Measurements from ENCODE around the gene MAGEA9.
"Not testable (repeated sequence)": the region's sequence is repeated elsewhere in the genome, so short reads cannot be mapped to it uniquely, and the experiment has no call there.

Gene MAGEA9

DNA sequence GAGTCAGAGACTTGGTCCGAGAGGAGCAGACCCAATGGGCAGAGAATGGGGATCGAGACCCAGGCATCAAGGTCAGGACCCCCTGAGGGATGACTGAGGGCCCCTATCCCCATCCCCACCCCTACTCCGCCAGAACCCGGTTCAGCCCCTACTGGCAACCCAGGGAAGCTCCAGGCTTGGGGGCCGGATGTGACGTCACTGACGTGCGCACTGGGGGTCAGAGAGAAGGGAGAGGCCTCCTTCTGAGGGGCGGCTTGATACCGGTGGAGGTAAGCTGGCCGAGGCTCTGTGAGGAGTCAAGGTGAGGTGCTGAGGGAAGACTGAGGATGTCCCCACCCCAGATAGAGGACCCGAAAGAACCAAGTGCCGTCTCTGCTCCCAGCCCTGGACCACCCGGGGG is at the start of gene MAGEA9:
MAGEA9 (plus strand) TSS at position 204 of the 400 bp plus-strand sequence. CDS start 4,281 bp downstream, outside the sequence.
- FAIRE-seq: not testable (repeated sequence)

GRCh38 chrX:149742269-149742668 is 39.5 kb upstream of the MAGEA9 start:
- not testable (repeated sequence) for FAIRE-seq

DNA sequence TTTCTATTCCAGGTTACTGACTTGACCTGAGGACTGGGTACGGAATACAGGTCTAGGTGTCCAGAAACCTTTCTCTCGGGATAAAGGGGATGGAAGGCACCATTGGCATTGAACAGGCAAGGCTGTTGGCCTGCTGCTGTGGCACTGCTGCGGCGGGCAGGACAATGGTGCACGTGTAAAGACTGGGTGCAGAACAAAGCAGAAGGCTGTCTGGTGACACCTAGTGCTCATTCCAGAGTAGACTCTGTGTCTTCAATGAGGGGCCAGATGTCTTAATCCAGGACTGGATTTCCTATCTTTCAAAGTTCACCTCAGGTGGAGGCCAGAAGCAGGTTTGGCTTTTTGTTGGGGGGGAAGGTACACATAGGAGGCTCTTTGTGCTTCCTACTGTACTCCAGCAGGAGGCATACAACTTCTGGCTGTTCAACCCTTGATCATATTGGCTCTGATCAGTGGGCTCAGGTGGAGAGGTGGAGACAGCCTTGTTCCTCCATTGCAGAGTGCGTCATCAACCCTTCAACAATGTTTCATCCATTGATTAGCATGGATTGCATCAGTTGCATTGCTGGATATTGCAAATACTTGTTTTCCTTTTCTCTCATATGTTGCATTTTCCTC is 35.2 kb upstream of the MAGEA9 start:
- FAIRE-seq: not testable (repeated sequence)

- no peak for FAIRE-seq
Observed at GRCh38 chrX:149757206-149758067, 24.3 kb upstream of the MAGEA9 start.

- FAIRE-seq: no peak
Observed at GRCh38 chrX:149758068-149758714, 23.5 kb upstream of the MAGEA9 start.

DNA sequence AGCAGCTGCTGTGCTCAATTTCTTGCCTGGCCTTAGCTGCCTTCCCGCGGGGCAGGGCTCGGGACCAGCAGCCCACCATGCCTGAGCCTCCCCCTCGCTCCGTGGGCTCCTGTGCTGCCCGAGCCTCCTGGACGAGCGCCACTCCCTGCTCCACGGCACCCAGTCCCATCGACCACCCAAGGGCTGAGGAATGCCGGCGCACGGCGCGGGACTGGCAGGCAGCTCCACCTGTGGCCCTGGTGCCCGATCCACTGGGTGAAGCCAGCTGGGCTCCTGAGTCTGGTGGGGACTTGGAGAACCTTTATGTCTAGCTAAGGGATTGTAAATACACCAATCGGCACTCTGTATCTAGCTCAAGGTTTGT is 23.0 kb upstream of the MAGEA9 start:
- not testable (repeated sequence) for FAIRE-seq

GRCh38 chrX:149759824-149760223 is 21.9 kb upstream of the MAGEA9 start:
- FAIRE-seq: no peak

GRCh38 chrX:149760965-149761364 is 20.8 kb upstream of the MAGEA9 start:
- no peak for FAIRE-seq

DNA sequence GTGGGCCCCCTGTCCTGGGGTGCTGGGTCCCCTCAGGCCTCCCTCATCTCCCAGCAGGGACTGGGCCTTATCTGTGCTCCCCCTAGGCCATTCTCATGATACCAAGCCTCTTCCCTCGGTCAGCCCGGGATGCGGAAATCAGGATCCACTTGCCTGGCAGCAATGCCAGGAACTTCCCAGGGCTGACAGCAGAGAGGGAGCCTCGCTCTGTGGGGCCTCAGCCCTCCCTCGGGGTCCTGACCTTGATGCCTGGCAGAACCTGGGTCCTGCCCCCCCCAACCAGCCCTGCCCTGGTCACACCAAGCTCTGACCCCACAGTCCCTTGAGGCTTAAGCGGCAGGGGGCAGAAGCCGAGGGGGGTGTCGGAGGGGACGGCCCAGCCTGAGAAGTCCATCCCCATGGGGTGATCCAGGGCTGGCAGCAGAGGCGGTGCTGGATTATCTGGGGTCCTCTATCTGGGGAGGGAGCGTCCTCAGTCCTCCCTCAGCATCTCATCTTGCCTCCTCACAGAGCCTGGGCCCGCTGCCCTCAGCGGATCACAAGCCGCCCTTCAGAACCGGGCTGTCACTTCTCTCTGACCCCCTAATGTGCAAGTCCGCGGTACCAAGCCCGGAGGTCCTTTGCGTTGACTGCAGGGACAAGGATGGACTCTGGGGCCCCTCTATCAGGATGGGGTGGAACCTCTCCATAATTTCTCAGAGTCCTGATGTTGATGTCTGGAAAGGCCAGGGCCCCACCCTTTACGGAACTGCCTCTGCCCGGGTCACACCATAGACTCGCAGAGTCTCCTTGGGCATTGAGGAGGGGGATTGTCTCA is 19.7 kb upstream of the MAGEA9 start:
- FAIRE-seq: not testable (repeated sequence)

DNA sequence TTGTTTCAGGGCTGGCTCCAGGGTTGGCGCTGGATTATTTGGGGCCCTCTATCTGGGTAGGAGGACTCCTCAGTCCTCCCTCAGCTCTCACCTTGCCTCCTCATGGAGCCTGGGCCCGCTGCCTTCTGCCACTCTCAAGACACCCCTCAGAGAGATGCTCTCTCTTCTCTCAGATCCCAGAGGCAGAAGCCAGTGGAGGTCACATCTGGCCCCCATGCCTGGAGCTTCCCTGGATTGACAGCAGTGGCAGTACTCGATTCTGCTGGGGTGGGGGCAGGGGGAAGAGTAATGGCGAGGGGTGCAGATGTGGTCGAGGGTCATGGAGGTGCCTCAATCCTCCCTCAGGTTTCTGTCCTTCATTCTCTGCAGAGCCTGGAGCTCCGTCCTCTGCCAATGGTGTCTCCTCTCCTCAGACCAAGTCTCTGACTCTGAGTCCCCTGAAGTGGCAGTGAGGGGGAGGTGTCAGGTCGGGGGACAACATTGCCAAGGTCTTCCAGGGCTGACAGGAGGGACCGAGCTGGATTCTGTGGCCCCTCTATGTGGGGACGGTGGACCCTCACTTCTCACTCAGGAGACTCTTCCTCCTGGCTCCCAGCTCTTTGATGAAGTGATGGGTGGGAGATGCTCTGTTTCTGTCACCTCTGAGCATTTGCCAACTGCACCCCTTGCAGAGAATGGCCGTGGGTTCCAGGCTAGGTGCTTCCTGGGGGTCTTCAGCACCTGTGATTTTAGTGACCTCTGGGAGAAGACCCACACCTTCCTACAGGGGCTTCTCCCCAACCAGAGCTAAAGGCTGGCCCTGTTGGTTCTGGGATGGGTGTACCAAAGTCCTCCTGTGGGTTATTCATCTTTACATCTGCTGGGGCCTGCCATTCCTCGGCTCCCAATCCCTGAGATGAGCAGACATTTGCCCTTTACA is 18.8 kb upstream of the MAGEA9 start:
- no peak for FAIRE-seq

- not testable (repeated sequence) for FAIRE-seq
Observed at GRCh38 chrX:149770344-149770743, 11.4 kb upstream of the MAGEA9 start.

DNA sequence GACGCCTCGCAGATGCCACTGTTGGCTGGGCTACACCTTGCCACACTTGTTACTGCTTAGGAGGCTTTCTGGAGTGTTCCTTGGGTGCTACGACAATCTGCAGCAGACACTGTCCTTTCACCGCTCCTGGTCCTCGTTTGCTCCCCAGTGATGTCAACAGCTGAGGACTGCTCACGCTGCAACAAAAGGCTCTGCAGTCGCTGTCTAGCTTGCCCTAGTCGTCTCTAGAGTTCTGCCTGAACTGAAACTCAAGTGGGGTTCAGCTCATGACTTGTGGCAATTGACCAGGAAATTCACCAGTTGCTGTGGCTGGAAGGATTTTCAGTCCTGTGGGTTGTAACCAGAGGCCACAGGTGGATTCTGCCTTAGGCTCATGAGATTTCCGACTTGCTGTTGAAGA is 8.7 kb upstream of the MAGEA9 start:
- FAIRE-seq: not testable (repeated sequence)

- not testable (repeated sequence) for FAIRE-seq
Observed at GRCh38 chrX:149773768-149774167, 8.0 kb upstream of the MAGEA9 start, which contains the start of gene HSFX1. TSS of gene HSFX1 (plus strand) at chrX:149774068. CDS start at chrX:149774682, 614 bp downstream.

GRCh38 chrX:149777999-149778398 is 3.7 kb upstream of the MAGEA9 start:
- FAIRE-seq: not testable (repeated sequence)

DNA sequence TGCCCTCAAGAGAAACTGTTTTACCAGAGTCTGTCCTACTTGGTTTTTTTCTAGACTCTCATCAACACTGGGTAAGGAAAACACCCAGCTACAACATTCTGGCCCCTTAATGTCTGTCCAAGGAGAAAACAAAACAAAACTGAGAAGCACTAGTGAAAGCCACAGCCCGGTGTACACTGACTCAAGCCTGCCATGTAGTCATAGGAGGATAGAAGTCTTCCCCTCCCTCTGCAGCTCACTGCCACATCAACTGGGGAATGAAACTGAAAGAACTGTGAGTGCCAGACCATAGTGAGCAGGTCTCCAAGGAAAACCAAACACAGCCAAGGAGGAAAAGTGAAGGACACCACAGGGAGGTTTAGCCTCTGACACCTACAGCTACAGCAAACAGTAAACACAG is 13.8 kb downstream of the MAGEA9 start:
- FAIRE-seq: not testable (repeated sequence)

GRCh38 chrX:149799095-149799714 is 17.5 kb downstream of the MAGEA9 start:
- FAIRE-seq: no peak

GRCh38 chrX:149799938-149800337 is 18.2 kb downstream of the MAGEA9 start:
- FAIRE-seq: no peak

- FAIRE-seq: no peak
Observed at GRCh38 chrX:149803458-149804062, 21.8 kb downstream of the MAGEA9 start.

- FAIRE-seq: no peak
Observed at GRCh38 chrX:149804102-149804501, 22.4 kb downstream of the MAGEA9 start.

- FAIRE-seq: no peak
Observed at GRCh38 chrX:149807747-149808458, 26.2 kb downstream of the MAGEA9 start.

Measured in endometrium (tissue), 2 donors.